ENCODE measurements around the gene CFAP410. TPM values are rescaled to one million over a fixed set of nuclear protein-coding genes. Genes with fewer than 3 reads are reported as not detected.

The CFAP410 gene
- total RNA-seq, 1 experiment from 2014 or later: 19.3 TPM

DNA sequence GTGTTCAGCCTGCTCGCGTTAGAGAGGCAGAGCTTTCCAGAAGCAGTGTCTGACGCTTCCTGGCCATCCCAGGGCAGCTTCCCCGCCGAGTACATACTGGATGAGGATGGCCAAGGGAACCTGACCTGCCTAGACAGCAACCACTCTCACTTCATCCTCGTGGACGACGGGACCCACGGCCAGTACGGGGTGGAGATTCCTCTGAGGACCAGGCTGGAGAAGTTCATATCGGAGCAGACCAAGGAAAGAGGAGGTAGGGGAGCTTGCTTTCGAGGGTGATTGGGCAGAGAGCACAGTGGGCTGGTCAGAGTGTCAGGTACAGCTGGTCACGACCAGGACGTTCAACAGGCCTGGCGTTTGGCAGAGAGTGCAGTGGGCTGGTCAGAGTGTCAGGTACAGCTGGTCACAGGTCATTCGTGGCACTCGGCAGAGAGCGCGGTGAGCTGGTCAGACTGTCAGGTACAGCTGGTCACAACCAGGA is 36.6 kb upstream of the CFAP410 start:
- peaks cover 28% of the 10 kb centered on the region for H3K9me3 Mint-ChIP-seq
- no peak overlapping the region for H3K27ac Mint-ChIP-seq
- ChIA-PET POLR2A (no interaction called here), CTCF (no interaction called here)
- H3K27me3 Mint-ChIP-seq (ENCODE audit: low read depth): peaks cover 20% of the 10 kb centered on the region
- H3K4me3 Mint-ChIP-seq: no peak overlapping the region
- ATAC-seq (no peak), DNase-seq (ENCODE audit: low spot score) (no peak)
- TF ChIP-seq TEAD4 (CRISPR knock-in tag; IDR thresholded peaks at IDR 0.05) (no peak), NR1H2 (CRISPR knock-in tag; IDR thresholded peaks at IDR 0.05) (no peak), PRRX2 (CRISPR knock-in tag; IDR thresholded peaks at IDR 0.05) (no peak), RORB (CRISPR knock-in tag; IDR thresholded peaks at IDR 0.05) (no peak), ZNF232 (CRISPR knock-in tag; IDR thresholded peaks at IDR 0.05) (no peak)
- TF ChIP-seq, protein P1, sequence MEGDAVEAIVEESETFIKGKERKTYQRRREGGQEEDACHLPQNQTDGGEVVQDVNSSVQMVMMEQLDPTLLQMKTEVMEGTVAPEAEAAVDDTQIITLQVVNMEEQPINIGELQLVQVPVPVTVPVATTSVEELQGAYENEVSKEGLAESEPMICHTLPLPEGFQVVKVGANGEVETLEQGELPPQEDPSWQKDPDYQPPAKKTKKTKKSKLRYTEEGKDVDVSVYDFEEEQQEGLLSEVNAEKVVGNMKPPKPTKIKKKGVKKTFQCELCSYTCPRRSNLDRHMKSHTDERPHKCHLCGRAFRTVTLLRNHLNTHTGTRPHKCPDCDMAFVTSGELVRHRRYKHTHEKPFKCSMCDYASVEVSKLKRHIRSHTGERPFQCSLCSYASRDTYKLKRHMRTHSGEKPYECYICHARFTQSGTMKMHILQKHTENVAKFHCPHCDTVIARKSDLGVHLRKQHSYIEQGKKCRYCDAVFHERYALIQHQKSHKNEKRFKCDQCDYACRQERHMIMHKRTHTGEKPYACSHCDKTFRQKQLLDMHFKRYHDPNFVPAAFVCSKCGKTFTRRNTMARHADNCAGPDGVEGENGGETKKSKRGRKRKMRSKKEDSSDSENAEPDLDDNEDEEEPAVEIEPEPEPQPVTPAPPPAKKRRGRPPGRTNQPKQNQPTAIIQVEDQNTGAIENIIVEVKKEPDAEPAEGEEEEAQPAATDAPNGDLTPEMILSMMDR (IDR thresholded peaks at IDR 0.05): no peak
- TF ChIP-seq, protein P2, sequence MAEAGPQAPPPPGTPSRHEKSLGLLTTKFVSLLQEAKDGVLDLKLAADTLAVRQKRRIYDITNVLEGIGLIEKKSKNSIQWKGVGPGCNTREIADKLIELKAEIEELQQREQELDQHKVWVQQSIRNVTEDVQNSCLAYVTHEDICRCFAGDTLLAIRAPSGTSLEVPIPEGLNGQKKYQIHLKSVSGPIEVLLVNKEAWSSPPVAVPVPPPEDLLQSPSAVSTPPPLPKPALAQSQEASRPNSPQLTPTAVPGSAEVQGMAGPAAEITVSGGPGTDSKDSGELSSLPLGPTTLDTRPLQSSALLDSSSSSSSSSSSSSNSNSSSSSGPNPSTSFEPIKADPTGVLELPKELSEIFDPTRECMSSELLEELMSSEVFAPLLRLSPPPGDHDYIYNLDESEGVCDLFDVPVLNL (CRISPR knock-in tag; IDR thresholded peaks at IDR 0.05; ENCODE audit: borderline replicate concordance, low read depth): no peak
- TF ChIP-seq, protein P3, sequence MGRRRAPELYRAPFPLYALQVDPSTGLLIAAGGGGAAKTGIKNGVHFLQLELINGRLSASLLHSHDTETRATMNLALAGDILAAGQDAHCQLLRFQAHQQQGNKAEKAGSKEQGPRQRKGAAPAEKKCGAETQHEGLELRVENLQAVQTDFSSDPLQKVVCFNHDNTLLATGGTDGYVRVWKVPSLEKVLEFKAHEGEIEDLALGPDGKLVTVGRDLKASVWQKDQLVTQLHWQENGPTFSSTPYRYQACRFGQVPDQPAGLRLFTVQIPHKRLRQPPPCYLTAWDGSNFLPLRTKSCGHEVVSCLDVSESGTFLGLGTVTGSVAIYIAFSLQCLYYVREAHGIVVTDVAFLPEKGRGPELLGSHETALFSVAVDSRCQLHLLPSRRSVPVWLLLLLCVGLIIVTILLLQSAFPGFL (CRISPR knock-in tag; IDR thresholded peaks at IDR 0.05; ENCODE audit: borderline replicate concordance): no peak
- TF ChIP-seq, protein P4, sequence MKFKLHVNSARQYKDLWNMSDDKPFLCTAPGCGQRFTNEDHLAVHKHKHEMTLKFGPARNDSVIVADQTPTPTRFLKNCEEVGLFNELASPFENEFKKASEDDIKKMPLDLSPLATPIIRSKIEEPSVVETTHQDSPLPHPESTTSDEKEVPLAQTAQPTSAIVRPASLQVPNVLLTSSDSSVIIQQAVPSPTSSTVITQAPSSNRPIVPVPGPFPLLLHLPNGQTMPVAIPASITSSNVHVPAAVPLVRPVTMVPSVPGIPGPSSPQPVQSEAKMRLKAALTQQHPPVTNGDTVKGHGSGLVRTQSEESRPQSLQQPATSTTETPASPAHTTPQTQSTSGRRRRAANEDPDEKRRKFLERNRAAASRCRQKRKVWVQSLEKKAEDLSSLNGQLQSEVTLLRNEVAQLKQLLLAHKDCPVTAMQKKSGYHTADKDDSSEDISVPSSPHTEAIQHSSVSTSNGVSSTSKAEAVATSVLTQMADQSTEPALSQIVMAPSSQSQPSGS (CRISPR knock-in tag; IDR thresholded peaks at IDR 0.05; ENCODE audit: borderline replicate concordance, low read depth): no peak
- peaks cover 11% of the 10 kb centered on the region for H3K36me3 Mint-ChIP-seq
- H3K4me1 Mint-ChIP-seq: peaks cover 16% of the 10 kb centered on the region

DNA sequence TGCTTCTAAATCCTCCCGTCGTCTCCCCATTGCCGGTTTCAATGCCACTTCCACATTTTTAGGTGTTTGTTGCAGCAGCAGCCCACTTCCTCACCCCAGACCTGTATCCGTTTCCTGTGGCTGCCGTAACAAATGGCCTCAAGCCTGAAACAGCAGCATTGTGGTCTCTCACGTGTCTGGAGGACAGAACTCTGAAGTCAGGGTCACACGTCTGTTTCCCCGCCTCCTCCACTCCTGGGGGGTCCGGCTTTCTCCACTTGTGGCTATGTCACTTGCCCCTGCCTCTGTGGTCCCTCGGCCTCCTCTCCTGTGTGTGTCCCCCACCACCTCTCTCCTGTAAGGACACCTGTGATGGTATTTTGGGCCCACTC is 36.1 kb upstream of the CFAP410 start:
- POLR2A ChIA-PET: no interaction called here
- Mint-ChIP-seq H3K27ac (no peak overlapping the region; the same call in 1 of the 2 replicates), H3K4me3 (no peak overlapping the region), H3K27me3 (ENCODE audit: low read depth) (peaks cover 26% of the 10 kb centered on the region), H3K9me3 (peaks cover 28% of the 10 kb centered on the region), H3K4me1 (peaks cover 14% of the 10 kb centered on the region), H3K36me3 (peaks cover 11% of the 10 kb centered on the region)
- CTCF ChIA-PET: no interaction called here
- ATAC-seq: no peak
- DNase-seq (ENCODE audit: low spot score): no peak
- no peak for TF ChIP-seq IRF2 (CRISPR knock-in tag; IDR thresholded peaks at IDR 0.05; ENCODE audit: borderline replicate concordance, low read depth)

DNA sequence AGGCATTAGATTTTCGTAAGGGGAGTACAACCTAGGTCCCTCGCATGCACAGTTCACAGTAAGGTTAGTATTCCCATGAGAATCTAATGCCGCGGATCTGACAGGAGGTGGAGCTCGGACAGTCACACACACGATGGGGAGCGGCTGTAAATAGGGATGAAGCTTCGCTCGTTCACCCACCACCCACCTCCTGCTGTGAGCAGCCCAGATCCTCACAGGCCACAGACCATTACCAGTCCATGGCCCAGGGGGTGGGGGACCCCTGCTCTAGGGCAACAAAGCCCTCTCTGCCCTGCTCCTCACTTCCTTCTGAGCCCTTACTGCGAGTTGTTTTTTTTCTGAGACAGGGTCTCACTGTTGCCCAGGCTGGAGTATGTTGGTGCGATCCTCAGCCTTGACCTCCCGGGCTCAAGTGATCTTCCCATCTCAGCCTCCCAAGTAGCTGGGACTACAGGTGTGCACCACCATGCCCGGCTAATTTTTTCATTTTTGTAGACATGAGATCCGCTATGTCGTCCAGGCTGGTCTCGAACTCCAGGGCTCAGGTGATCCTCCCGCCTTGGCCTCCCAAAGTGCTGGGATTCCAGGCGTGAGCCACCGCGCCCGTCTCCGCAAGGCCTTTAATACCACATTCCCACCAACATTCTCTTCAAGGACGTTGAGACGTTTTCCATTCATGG is 35.6 kb upstream of the CFAP410 start:
- ATAC-seq: no peak
- CTCF ChIA-PET: no interaction called here
- no peak for DNase-seq (ENCODE audit: low spot score)
- TF ChIP-seq, protein P5, sequence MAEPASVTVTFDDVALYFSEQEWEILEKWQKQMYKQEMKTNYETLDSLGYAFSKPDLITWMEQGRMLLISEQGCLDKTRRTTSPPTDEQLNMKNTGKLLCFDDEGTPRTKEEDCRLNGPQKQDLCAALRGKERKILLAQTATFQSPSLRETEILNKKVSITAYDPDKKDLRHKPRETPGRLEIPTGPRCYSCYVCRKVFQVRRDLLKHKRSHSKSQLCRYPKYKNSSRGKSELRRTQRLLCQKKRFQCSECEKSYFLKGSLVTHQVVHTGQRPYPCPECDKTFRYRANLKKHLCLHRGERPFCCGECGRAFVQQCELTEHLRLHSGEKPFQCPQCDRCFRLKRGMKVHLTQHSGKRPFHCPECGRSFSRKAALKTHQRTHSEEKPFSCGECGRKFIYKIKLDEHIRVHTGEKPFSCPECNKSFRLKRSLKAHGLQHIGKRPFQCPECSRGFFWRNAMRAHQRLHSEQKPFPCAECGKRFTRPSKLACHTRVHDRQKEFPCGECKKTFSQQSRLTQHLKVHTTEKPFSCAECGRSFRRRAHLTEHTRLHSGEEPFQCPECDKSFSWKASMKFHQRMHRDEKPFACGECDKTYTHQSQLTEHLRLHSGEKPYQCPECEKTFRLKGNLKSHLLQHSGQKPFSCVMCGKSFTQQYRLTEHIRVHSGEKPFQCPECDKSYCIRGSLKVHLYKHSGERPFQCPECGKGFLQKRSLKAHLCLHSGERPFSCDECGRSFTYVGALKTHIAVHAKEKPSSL (CRISPR knock-in tag; conservative IDR thresholded peaks at IDR 0.05): no peak
- TF ChIP-seq, protein P4 (CRISPR knock-in tag; IDR thresholded peaks at IDR 0.05; ENCODE audit: borderline replicate concordance, low read depth): no peak
- TF ChIP-seq, protein P6, sequence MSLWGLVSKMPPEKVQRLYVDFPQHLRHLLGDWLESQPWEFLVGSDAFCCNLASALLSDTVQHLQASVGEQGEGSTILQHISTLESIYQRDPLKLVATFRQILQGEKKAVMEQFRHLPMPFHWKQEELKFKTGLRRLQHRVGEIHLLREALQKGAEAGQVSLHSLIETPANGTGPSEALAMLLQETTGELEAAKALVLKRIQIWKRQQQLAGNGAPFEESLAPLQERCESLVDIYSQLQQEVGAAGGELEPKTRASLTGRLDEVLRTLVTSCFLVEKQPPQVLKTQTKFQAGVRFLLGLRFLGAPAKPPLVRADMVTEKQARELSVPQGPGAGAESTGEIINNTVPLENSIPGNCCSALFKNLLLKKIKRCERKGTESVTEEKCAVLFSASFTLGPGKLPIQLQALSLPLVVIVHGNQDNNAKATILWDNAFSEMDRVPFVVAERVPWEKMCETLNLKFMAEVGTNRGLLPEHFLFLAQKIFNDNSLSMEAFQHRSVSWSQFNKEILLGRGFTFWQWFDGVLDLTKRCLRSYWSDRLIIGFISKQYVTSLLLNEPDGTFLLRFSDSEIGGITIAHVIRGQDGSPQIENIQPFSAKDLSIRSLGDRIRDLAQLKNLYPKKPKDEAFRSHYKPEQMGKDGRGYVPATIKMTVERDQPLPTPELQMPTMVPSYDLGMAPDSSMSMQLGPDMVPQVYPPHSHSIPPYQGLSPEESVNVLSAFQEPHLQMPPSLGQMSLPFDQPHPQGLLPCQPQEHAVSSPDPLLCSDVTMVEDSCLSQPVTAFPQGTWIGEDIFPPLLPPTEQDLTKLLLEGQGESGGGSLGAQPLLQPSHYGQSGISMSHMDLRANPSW (CRISPR knock-in tag; conservative IDR thresholded peaks at IDR 0.05; ENCODE audit: low read depth): no peak
- TF ChIP-seq GRHL2 (CRISPR knock-in tag; IDR thresholded peaks at IDR 0.05; ENCODE audit: insufficient replicate concordance, severe bottlenecking): no peak
- TF ChIP-seq, protein P7, sequence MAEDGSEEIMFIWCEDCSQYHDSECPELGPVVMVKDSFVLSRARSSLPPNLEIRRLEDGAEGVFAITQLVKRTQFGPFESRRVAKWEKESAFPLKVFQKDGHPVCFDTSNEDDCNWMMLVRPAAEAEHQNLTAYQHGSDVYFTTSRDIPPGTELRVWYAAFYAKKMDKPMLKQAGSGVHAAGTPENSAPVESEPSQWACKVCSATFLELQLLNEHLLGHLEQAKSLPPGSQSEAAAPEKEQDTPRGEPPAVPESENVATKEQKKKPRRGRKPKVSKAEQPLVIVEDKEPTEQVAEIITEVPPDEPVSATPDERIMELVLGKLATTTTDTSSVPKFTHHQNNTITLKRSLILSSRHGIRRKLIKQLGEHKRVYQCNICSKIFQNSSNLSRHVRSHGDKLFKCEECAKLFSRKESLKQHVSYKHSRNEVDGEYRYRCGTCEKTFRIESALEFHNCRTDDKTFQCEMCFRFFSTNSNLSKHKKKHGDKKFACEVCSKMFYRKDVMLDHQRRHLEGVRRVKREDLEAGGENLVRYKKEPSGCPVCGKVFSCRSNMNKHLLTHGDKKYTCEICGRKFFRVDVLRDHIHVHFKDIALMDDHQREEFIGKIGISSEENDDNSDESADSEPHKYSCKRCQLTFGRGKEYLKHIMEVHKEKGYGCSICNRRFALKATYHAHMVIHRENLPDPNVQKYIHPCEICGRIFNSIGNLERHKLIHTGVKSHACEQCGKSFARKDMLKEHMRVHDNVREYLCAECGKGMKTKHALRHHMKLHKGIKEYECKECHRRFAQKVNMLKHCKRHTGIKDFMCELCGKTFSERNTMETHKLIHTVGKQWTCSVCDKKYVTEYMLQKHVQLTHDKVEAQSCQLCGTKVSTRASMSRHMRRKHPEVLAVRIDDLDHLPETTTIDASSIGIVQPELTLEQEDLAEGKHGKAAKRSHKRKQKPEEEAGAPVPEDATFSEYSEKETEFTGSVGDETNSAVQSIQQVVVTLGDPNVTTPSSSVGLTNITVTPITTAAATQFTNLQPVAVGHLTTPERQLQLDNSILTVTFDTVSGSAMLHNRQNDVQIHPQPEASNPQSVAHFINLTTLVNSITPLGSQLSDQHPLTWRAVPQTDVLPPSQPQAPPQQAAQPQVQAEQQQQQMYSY (CRISPR knock-in tag; IDR thresholded peaks at IDR 0.05): no peak

More for the DNA sequence above, 35.6 kb upstream of the CFAP410 start:
- Mint-ChIP-seq H3K36me3 (peaks cover 11% of the 10 kb centered on the region), H3K27ac (no peak overlapping the region), H3K4me1 (peaks cover 11% of the 10 kb centered on the region), H3K27me3 (ENCODE audit: low read depth) (peaks cover 31% of the 10 kb centered on the region), H3K4me3 (no peak overlapping the region), H3K9me3 (peaks cover 28% of the 10 kb centered on the region)
- POLR2A ChIA-PET: no interaction called here
